Activated CD8-positive, alpha-beta memory T cell treated with anti-CD3 and anti-CD28 coated beads, Interleukin-2, amount 50 U/mL, for 48 hours (primary cell): ENCODE measurements around the gene C9orf43.
"Not testable (repeated sequence)": the region's sequence is repeated elsewhere in the genome, so short reads cannot be mapped to it uniquely, and the experiment has no call there.

Experiments
- DNase-seq: peaks from one replicate; pipeline ENCODE4 v3.0.0-alpha.2; 2020

Gene C9orf43

DNA sequence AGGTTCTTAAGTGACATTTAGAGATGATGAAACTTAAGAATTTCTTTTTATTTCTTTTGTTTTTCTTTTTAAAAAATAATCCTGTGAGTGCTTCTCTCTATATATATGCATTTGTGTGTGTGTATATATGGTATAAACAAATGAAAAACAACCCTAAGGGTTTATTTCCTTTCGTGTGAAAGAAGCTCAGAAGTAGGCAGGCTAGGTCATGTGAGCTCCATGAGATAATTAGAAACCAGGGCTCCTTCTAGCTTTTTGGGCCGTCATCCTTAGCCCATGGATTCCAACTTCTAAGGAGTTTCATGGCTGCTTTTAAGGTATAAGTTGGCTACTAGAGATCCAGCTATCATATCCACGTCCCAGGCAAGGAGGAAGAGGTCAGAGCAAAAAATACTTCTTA is 11.2 kb downstream of the C9orf43 start:
- DNase-seq = no peak

DNA sequence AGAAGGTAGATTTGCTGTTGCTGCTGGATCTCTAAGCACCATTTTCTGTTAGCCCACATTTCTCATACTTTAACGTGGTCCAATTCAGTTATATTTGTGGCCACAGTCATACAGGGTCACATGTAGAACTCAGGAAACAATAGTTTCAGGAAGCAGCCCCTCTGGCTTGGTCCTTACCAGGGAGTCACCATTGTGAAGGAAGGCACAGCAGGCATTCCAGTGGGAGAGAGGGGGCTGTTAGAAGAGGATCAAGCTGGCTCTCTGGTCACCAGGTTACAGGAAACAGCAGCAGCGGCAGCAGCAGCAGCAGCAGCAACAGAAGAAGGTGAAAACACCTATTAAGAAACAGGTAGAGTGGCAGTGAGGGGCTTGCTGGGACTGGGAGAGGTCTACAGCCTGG is 14.5 kb downstream of the C9orf43 start:
- DNase-seq = no peak

DNA sequence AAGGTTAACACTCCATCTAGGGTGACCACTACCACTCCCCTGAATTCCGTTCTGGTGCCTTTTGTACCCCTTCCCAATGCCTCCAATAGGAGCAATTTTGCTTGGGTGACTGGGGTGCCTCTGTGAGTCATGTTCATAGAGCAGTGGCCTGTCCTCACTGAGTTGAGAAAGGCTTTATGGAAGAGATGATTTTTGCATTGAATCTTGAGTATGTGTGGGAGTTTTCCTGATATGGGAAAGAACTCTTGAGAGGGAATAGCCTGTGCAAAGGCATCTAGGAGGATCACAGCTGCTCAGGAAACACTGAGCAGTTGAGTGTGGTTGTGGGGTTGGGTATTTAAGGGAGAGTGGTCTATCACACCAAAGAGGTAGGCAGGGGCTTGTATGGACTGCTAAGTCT is 16.2 kb downstream of the C9orf43 start:
- DNase-seq = no peak

DNA sequence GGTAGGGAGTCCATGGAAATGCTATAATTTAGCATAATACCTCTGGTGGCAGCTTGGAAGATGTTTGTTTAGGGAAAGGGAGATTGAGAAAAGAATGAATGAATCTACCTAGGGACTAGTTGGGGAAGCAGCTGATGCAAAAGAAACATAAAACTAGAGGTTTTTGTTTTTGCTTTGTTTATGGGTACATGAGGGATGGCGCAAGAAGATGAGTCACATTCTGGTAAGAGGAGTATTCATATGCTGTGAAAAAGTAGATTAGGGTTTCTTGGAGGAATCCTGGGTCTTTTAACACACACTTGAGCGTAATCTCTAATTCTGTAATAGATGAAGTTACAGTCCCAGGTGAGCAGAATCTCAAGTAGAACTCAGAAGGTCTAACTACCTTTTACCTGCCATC is 17.1 kb downstream of the C9orf43 start:
- DNase-seq = no peak

DNA sequence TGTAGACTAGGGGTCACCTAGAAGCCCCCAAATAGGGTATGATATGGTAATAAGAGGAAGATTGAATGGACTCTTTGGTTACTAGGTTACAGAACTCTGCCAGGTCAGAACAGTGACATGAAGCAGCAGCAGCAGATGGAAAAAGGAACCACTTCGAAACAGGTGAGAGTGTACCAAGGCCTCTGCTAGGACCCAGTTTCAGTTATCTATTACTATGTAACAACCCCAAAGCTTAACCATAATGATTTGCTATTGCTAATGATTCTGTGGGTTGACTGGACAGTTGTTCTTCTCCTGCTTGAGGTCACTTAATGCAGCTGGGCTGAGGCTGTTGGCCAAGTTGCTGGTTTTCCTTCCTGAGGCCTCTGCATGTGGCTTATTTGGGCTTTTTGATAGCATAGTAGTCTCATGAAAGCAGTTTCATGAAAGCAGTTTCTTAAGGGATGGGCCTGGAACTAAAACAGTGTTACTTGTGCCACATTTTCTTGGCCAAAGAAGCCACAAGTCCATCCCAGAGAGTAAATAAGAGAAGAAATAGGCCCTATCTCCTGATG is 17.6 kb downstream of the C9orf43 start:
- DNase-seq = no peak

DNA sequence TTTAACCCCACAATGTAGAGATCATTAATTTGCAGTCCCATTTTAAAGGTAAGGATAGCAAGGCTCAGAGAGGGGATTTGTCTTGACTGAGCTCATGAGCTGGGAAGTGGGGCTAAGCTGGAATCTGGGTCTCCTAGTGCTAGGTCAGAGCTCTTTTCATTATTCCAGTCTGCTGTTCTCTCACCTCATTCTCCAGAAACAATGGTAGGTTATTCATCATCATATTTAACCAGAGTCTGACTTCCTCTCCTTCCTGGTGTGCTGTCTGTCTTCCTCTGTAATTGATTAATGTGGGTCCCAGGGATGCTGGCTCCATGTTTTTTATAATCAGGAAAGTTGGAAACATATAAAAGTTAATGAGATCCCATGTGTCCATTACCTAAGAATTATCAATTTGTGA is 20.6 kb downstream of the C9orf43 start:
- no peak for DNase-seq

DNA sequence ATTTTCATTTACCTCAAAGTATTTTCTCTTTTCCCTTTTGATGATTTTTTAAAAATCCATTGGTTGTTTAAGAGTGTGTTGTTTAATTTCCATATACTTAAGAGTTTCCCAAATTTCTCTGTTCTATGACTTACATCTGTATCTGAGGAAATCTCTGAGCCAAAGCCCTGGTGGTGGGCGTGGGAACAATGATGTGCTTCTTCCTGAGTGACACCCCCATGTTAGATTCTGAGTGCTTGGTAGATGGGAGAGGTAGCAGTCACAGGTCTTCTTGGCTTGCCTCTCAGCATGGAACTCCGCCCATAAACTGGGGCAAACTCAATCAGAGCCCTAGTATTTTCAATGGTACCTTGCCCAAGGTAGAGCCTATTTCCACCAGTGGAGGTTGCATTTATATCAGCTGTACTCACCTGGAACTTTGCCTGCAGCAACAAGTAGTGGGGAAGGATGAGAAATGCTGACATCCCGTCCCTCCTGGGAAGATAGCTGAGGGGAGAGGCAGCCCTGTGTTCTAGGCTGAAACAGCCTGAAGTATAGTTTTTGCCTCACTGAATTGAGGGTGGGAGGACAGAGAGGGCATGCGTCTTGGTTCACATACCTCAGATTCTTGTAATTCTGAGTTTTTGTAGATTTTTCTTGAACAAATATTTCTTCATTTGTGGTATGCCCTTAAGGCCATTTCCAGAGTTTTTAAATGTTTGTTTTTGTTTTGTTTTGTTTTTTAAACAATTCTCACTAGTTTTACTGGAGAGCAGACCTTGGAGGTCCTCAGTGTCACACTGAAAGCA is 26.4 kb downstream of the C9orf43 start:
- no peak for DNase-seq

DNA sequence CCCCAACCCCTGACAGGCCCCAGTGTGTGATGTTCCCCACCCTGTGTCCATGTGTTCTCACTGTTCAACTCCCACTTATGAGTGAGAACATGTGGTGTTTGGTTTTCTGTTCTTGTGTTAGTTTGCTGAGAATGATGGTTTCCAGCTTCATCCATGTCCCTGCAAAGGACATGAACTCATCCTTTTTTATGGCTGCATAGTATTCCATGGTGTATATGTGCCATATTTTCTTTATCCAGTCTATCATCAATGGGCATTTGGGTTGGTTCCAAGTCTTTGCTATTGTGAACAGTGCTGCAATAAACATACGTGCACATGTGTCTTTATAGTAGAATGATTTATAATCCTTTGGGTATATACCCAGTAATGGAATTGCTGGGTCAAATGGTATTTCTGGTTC is 27.2 kb downstream of the C9orf43 start:
- not testable (repeated sequence) for DNase-seq

DNA sequence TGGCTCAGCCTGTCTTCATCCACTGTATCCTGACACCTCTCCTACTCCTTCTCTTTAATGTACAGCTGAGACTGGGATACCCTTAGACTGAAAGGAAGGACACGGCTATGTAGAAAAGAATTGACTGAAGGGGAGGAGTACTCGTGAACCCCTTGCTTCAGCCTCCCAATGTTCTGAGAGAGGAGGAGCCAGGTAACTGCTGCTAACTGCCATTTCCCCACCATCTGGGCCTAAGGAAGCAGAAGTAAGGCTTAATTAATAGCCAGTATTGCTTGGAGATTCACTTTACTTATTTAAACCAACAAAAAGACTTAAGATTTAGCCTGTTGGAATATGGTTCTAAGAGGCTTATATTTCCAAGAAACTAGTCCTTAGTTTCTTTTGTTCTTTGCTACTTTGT is 34.2 kb downstream of the C9orf43 start:
- no peak for DNase-seq

DNA sequence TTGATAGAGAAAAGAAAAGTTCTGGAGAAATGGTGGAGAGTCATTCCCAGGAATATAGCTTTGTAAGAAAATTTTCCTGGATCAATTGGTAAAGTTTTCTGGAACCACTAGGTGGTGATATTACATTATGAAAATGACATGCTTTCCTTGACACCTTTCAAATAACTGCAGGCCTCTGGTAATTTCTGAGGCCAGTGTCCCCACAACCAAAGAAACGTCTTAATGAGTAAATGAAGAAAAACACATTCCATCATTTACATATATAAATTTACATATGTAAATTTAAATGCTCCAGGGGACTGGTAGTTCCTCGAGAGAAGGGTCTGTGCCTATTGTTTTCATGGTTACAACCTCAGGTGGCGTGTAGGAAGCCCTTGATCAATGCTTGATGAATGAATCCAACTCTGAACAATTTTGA is 35.8 kb downstream of the C9orf43 start:
- no peak for DNase-seq

DNA sequence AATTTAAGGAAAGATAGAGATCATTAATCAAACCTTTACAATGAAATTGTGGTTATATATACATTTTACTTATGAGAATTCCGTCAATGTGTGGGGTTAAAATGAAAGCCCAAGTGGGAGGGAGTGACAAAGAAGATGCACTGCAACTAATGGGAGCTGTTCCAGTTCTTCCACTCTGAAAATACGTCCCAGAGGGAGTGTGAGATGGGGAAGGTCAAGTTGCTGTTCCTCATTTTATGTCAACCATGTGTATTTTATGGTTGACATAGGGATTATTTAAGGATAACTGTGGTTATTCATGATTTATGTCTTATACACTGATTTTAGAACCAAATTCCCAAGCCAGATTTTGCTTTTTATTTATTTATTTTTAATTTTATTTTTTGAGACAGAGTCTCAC is 38.8 kb downstream of the C9orf43 start:
- no peak for DNase-seq

DNA sequence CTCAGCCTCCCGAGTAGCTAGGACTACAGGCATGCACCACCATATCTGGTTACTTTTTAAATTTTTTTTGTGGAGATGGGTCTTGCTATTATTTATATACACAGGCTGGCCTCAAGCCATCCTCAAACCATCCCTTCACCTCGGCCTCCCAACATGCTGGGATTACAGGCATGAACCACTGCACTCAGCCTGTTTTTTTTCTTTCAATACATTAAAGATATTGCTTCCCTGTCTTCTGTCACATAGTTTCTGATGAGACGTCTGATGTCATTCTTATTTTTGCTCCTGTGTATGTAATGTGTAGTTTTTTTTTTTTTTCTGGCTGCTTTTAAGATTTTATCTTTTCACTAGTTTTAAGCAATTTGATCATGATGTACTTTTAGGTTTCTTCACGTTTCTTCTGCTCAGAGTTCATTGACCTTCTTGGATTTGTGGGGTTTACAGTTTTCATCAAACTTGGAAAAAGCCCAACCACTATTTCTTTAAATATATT is 41.6 kb downstream of the C9orf43 start:
- DNase-seq = no peak

DNA sequence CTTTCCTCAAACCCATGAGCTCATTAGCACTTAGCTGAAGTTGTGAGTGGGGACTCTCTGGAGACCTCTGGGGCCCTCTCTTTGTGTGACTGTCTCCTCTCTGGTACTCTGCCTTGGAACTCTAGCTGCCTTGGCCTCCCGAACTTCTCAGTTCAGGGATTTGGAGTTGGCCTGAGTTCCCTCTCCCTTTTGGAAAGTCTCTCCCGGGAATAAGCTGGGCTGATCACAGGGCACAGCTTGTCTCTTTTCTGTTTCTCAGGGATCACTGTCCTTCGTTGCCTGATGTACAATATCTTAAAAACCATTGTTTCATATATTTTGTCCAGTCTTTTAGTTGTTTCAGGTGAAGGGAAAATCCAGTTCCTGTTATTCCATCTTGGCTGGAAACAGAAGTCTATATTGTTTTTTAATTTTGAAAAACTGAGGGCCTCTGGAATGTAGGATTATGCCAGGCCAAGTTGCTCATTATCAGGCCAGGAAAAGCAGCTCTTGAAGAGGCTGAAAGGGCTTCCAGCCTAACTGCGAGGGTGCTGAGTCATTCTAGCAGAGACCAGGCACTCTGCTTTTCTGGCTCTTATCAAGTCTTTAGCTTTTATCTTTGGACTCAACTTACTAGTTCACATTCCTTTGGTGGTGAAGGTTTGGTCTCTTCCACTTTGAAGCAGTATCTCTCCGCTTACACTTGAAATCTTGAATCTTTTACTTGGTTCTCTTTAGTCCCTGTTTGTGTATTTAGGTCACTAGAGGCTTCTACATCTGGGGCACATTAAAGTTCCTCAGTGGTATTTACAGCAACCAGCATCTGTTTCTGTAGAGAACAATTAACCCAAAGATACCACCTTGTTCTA is 44.6 kb downstream of the C9orf43 start:
- no peak for DNase-seq

DNA sequence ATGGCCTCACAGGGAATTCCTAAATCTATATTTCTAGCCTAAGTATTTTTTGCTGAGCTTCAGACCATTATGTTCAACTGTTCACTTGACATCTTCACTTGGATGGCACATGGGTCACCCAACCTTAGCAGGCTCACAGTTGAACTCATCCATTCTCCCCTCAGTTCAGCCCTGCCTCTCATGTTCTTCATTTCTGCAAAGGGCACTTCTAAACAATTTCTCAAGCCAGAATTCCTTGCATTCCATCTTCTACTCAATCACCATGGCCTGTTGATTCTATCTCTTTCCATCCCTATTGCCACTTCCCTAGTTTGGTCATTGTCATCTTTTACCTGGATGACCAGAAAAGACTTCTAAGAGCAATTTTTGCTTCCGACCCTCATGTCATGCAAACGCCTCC is 45.7 kb downstream of the C9orf43 start:
- no peak for DNase-seq

DNA sequence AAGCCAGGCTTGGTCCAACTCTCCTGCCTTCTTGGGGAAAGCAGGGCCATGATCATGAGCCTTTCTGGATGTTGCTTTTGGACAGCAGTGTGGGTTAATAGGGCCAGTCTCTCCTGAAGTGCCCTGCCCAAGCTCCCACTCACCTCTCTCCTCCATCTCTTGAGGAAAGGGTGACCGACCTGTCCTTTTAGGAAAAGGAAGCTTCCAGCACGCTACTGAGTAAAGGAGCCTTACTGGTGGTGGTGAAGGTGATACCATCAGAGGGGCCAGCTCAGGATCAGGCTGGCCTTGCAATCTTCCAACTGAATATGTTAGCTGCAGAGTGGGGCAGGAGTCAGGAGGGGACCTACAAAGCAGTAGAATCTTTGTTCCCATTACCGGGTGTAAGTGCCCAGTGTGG is 50.7 kb downstream of the C9orf43 start:
- DNase-seq = no peak

DNA sequence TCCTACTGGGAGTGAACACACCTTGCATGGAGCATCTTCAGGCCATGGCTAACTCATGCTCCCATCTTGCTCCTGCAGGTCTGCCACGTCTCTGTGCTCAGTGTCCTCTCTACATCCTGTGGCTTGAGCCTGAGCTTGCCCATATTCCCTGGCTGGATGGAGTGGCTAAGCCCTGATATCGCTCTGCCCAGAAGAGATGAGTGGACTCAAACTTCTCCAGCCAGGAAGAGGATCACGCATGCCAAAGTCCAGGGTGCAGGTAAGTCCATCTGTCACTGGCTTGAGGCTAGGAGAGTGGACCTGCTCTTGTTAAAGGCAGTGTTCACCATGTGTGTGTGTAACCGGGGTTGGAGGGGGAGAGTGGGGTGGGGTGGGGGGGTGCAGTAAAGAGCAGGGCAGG is 51.4 kb downstream of the C9orf43 start:
- DNase-seq = no peak

DNA sequence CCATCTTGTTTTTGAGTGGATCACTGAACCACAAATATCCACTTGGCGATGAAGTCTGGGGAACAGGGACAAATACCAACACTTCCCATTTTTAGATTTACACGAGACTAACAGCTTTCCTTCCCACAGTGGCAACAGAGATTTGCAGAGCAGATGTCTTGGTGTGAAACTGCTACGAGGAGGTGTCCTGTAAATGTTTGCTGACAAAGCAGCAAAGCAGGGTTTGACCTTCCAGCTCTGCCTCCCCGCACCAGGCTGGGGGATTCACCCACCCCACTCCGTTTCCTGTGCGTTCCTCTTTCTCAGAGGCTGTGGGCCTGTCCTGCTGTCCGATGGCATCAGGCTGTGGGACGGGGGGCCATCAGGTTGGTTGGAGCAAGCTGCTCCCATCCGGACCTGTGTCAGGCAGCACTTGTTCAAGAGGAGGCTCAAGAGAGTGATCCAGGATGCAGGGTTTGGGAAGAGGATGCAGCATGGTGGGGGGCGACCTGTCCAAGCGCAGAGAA is 52.3 kb downstream of the C9orf43 start:
- DNase-seq = no peak

DNA sequence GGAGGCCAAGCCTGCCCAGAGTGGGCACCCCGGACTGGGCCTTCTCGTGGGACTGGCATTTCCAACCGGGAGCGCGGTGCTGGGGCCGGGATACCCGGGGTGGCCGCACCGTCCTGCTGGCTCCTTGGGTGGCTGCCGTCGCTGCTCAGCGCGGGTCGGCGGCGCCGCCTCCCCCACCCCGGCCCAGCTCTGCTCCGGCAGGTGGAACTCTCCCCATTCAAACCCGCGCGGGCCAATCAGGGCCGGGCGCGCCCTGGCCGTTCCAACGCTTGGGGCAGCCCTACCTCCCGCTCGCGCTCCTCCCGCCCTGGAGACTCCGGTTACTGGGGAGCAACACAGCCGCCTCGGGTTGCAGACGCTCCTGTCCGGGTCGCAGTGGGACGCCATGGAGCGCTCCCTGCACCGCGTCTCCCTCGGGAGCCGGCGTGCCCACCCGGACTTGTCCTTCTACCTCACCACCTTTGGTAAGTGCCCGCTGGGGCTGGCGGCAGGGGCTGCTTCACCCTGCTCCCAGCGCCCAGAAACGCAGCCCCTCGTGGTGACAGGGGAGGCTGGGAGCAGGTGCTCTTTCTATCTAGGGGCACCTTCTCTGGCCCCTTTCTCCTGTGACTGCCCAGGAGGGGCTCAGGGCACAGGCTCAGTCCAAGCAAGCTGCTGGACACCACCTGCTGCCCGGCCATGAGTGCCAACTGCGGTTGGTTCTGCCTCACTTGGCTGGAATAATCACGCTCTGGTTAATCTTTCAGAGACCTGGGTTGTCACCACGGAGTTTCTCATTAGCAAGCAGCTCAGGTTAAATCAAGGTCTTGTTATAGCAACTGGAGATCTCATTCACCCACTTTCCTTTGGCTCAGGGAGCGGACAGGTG is 53.1 kb downstream of the C9orf43 start, which contains the start of gene RGS3:
TSS of gene RGS3 (plus strand) at position 310 of the 868 bp plus-strand sequence. CDS start at position 386, 76 bp downstream.
- DNase-seq = no peak

DNA sequence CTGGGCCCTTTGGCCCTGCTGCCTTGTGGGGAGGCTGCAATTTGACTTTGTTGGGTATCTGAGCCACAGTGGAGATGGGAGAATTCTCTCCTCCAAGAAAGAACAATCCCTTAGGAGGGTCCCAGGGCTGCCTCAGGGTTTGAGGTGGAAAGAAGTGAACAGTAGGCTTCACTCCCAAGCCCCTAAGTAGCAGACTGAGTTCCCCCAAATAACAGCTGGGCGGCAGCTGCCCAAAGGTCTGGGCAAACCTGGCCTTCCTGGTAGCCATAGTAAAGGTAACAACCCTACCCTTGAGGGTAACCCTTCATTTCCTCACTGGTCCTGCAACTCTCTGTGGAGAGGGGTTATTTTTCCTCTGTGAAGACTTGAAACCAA is 53.7 kb downstream of the C9orf43 start:
- DNase-seq = no peak

DNA sequence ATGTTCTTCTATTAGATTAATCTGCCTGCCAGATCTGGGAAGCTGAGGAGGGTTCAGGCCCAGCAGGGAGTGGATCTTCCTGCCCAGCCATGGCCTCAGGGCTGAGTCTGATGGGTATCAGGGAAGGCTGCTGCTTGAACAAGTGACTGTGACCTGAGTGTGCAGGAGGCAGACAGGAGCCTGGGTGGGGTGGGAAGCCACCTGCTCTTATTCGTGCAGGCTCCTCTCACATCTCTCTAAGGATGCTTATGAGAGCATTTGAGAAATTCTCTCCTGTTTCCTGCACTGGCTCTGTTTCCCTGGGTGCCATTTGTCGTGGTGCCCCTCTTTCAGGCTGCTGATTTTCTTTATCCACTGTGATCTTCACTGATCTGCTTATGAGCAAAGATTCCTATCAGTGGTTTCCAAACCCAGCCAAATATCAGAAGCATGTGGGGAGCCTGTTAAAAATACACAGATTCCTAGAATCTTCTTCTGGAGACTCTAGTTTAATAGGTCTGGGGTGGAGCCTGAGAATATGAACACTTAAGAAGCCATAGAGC is 55.1 kb downstream of the C9orf43 start:
- no peak for DNase-seq

DNA sequence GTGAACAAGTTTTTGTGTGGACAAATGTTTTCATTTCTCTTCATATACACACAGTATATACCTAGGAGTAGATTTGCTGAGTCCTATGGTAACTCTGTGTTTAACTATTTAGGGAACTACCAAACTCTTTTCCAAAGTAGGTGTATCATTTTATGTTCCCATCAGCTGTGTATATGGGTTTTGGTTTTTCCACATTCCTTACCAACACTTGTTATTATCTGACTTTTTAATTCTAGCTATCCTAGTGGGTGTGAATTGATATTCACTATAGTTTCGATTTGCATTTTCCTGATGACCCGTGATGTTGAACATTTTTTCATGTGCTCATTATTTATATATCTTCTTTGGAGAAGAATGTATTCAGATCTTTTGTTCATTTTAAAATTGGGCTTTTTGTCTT is 56.6 kb downstream of the C9orf43 start:
- no peak for DNase-seq
